Suprapubic skin (tissue), 4 donors: ENCODE data around the gene SLC39A6.

Experiments
- EP300 ChIP-seq: sonication (generic); formaldehyde crosslinking; IDR thresholded peaks from one replicate; pipeline ENCODE4 v1.6.1; 2017; ENCODE audit warnings: antibody characterized with exemption
- POLR2A ChIP-seq, 2 donors: fragments of 450-650 bp; IDR thresholded peaks; one replicate each; pipeline ENCODE4 v1.6.1; 2017; ENCODE audit warnings: antibody characterized with exemption in 2 of 2, mild to moderate bottlenecking in 2 of 2, moderate library complexity in 2 of 2
- POLR2AphosphoS5 ChIP-seq, 3 donors: sonication (generic); formaldehyde crosslinking; IDR thresholded peaks; one replicate each; pipeline ENCODE4 v1.6.1; 2017; ENCODE audit warnings: antibody characterized with exemption in 3 of 3
- TF ChIP-seq, protein P1 (sequence below), 2 donors: fragments of 200-600 bp in 1 of 2; fragments of 450-650 bp in 1 of 2; sonication (generic) in 1 of 2; IDR thresholded peaks; one replicate each; pipeline ENCODE4 v1.5.1; 2016 to 2019; ENCODE audit warnings: antibody characterized with exemption in 2 of 2, mild to moderate bottlenecking in 1 of 2, moderate library complexity in 1 of 2

- TF ChIP-seq, protein P1, sequence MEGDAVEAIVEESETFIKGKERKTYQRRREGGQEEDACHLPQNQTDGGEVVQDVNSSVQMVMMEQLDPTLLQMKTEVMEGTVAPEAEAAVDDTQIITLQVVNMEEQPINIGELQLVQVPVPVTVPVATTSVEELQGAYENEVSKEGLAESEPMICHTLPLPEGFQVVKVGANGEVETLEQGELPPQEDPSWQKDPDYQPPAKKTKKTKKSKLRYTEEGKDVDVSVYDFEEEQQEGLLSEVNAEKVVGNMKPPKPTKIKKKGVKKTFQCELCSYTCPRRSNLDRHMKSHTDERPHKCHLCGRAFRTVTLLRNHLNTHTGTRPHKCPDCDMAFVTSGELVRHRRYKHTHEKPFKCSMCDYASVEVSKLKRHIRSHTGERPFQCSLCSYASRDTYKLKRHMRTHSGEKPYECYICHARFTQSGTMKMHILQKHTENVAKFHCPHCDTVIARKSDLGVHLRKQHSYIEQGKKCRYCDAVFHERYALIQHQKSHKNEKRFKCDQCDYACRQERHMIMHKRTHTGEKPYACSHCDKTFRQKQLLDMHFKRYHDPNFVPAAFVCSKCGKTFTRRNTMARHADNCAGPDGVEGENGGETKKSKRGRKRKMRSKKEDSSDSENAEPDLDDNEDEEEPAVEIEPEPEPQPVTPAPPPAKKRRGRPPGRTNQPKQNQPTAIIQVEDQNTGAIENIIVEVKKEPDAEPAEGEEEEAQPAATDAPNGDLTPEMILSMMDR (IDR thresholded peaks at IDR 0.05), result no peak
- TF ChIP-seq POLR2AphosphoS5 (IDR thresholded peaks at IDR 0.05) (no peak), EP300 (no peak), POLR2A (IDR thresholded peaks at IDR 0.05) (no peak)
Observed at GRCh38 chr18:36158266-36158867, 29.2 kb upstream of the SLC39A6 start.
